MM.1S (cell line): Measurements from ENCODE around the gene PDCD2L.

Source experiments
- EZH2 ChIP-seq: fragments of 300-600 bp; sonication (generic); optimal IDR thresholded peaks from 2 replicates; pipeline ENCODE3; 2017; ENCODE audit warnings: low read depth, mild to moderate bottlenecking, antibody characterized with exemption, low read length, mixed read lengths
- TF ChIP-seq, protein P1 (sequence below): fragments of 300-600 bp; sonication (generic); IDR thresholded peaks from 2 replicates; pipeline ENCODE4 v1.5.1; 2016; ENCODE audit warnings: antibody characterized with exemption, low read length, mixed read lengths

DNA sequence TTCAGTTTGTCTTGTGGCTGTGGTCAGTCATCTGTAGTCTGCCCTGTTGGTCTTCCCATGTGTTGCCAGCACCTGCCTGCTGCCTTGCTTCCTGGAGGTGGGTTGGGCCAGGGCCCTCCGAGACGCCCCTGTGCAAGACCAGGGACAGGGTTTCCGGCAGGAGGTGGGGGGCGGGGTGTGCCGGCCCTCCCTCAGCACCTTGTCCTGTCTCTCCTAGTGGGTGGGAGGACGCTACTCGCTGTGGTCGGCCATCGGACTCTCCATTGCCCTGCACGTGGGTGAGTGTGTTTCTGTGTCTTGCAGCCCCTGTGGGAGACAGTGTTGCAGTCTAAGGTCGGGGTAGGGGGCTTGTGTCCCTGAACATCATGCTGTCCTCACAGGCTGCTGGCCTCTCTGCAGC lies 11.2 kb upstream of the PDCD2L start:
- no peak for TF ChIP-seq EZH2
- TF ChIP-seq, protein P1, sequence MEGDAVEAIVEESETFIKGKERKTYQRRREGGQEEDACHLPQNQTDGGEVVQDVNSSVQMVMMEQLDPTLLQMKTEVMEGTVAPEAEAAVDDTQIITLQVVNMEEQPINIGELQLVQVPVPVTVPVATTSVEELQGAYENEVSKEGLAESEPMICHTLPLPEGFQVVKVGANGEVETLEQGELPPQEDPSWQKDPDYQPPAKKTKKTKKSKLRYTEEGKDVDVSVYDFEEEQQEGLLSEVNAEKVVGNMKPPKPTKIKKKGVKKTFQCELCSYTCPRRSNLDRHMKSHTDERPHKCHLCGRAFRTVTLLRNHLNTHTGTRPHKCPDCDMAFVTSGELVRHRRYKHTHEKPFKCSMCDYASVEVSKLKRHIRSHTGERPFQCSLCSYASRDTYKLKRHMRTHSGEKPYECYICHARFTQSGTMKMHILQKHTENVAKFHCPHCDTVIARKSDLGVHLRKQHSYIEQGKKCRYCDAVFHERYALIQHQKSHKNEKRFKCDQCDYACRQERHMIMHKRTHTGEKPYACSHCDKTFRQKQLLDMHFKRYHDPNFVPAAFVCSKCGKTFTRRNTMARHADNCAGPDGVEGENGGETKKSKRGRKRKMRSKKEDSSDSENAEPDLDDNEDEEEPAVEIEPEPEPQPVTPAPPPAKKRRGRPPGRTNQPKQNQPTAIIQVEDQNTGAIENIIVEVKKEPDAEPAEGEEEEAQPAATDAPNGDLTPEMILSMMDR: no peak
